HG03175 (cell line): ENCODE measurements around the gene IRGC.
"Not testable (repeated sequence)": the region's sequence is repeated elsewhere in the genome, so short reads cannot be mapped to it uniquely, and the experiment has no call there.

Experiments
- ATAC-seq: cut with Tn5 transposase; IDR thresholded peaks from one replicate; pipeline ENCODE4 v1.9.1; 2021; ENCODE audit warnings: mild to moderate bottlenecking, moderate library complexity; ENCODE audit not compliant: unreplicated experiment

IRGC gene, protein sequence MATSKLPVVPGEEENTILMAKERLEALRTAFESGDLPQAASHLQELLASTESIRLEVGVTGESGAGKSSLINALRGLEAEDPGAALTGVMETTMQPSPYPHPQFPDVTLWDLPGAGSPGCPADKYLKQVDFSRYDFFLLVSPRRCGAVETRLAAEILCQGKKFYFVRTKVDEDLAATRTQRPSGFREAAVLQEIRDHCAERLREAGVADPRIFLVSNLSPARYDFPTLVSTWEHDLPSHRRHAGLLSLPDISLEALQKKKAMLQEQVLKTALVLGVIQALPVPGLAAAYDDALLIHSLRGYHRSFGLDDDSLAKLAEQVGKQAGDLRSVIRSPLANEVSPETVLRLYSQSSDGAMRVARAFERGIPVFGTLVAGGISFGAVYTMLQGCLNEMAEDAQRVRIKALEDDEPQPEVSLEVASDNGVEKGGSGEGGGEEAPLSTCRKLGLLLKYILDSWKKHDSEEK

DNA sequence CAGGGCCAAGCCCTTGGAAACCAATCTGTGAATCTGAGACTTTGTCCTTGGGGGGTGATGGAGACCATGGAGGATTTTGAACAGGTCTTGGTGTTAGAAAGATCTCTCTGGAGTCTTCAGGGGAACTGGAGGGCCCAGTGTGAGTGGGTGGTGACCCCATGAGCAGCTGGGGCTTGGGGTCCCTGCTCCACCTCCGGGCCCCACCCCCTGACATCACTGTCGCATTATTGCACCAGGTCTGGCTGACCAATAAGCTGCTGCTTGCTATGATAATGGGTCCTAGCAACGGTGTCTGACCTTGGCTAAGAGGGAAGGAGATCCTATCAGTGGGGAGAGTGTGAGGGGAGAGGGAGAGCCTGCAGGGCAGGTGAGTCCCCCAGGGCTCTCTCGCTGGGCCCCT, at the start of gene IRGC:
IRGC (plus strand) TSS at position 301 of the 400 bp plus-strand sequence. CDS start 2,483 bp downstream, outside the sequence.
- ATAC-seq = no peak

DNA sequence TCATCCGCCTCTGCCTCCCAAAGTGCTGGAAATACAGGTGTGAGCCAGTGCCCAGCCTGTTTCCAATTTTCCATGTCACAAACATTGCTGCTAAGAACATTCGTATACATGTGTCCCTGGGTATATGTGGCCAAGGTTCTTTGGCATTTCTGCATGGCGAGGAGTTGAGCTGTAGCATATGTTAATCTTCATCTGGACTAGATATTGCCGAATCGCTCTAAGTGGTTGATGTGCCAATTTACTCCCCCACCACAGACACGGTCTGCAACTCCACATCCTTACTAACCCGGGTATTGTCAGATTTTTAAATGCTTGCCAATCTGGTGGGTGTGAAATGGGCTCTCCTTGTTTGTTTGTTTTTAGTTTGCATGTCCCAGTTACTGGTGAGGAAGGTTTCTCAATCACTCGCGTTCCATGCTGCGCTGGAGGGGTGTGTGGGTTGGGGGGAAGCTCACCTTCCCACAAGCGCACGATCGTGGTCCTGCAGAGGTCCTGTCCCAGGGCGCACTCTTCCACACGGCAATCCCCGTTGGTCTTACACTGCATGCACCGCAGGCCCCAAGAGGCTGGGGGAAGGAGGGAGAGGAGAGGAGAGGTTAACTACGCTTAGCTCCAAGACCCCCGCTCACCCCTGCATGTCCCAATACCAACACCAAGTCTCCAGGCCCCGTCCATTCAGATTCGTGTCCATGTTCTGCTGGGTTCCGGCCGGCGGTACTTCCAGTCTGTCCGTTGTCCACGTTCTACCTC, 48.6 kb upstream of the IRGC start:
- ATAC-seq = no peak

DNA sequence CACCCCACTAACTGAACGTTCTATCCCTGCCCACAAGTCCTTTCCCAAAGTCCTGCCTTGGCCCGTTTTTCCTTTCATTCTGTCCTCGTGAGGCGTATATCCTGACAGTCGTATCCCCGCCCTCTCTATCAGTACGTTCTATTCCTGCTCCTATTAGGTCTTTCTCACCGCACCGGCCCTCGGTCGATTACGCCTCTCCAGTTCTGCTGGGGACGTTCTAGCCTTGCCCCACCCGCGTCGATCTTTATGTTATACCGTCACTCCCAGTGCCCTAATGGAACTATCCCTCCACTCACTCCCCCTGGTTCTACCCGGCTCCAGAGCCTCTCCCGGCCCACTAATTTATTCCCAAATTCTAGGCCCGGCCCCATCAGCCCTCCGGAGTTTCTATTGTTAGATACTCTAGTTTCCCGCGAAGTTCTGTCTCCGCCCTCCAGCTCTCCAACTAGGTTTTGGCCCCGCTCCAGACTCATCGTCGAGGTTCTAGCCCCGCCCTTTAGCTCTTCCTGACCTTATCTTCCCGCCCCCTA, 47.9 kb upstream of the IRGC start:
- no peak for ATAC-seq

DNA sequence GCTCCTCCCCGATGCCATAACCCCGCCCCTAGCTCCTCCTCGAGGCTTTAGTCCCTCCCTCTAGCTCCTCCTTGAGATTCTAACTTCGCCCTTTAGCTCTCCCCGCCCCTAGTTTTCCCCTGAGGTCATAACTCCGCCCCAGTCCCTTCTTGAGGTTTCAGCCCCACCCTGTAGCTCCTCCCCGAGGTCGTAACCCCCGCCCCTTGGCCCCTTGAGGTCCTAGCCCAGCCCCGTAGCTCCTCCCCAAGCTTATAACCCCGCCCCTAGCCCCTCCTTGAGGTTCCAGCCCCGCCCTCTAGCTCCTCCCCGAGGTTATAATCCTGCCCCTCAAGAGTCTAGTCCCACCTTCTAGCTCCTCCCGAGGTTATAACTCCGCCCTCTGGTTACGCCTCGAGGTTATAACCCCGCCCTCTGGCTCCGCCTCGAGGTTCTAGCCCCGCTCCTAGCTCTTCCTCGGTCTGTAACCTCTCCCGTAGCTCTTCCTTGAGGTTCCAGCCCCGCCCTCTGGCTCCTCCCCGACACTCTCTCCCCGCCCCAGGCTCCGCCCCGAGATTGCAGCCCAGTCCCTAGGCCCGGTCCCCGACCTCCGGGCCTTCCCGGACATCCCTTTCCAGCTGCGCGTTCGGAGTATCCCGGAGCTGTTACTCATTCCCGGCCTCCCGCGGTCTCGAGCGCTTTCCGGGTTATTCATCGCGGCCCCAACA, 47.3 kb upstream of the IRGC start:
- peak; percentile 86 for ATAC-seq

DNA sequence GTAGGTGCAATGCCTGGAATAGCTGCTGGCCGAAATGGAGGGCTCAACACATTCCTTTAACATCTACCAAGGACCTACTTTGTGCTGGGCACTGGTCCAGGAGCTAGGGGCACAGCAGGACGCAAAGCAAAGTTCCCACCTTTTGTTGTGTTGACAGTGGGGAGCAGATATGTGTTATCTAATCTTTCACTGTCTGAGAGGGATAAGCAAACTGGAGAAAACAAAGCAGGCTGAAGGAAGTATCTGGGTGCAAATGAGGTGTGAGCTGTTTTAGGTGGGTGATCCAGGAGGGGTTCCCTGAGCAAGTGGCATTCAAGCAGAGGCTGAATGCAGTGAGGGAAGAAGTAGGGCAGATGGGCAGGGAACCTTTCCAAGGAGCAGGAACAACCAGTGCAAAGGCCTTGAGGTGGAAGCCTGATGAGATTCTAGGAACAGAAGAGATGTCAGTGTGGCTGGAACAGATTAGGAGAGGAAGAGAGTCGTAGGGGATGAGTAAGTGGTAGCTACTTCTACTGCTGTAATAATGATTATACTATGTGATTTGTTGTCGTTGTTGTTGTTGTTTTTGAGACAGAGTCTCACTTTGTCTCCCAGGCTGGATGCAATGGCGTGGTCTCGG, 43.7 kb upstream of the IRGC start:
- ATAC-seq = no peak

DNA sequence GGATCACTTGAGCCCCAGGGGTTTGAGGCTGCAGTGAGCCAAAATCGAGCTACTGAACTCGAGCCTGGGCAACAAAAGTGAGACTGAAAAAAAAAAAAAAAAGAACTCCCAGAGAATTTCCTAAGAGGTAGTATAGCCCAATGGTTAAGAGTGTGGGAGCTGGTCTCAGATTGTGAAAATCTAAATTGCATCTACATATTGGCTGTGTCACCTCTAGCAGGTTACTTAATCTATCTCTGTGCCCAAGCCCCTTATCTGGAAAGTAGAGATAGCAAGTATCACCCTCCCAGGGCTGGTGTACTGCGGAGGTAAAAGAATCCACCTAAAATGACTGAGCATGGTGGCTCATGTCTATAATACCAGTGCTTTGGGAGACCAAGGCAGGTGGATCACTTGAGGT, 42.2 kb upstream of the IRGC start:
- ATAC-seq = no peak

DNA sequence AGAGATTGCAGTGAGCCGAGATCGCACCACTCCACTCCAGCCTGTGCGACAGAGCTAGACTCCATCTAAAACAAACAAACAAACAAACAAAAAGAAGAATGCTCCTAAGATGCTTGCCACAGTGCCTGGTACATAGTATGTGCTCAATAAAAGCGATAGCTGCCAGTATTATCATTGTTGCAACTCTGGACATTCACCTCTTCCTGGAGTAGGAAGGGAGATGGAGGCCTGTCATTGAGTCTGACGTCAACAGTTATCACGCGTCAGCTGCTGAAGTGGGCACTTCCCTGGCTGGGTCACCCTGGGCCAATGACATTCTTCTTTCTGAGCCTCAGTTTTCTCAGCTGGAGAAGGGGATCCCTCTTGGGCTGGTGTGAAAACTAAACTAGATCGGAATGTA, 41.7 kb upstream of the IRGC start:
- no peak for ATAC-seq

DNA sequence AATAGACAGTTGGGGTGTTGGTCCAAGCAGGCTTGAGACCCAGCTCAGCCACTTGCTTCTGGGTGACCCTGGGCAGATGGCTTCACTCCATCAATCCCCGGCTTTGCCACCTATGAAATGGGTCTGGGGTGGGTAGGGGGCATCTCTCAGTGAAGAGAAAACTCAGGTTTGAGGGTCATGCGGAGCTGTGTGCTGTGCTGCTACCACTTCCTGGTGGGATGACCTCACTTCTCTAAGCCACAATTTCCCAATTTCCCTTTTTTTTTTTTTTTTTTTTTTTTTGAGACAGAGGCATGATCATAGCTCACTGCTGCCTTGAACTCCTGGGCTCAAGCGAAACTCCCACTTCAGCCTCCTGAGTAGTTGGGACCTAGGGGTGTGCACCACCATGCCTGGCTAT, 41.3 kb upstream of the IRGC start:
- ATAC-seq = no peak

DNA sequence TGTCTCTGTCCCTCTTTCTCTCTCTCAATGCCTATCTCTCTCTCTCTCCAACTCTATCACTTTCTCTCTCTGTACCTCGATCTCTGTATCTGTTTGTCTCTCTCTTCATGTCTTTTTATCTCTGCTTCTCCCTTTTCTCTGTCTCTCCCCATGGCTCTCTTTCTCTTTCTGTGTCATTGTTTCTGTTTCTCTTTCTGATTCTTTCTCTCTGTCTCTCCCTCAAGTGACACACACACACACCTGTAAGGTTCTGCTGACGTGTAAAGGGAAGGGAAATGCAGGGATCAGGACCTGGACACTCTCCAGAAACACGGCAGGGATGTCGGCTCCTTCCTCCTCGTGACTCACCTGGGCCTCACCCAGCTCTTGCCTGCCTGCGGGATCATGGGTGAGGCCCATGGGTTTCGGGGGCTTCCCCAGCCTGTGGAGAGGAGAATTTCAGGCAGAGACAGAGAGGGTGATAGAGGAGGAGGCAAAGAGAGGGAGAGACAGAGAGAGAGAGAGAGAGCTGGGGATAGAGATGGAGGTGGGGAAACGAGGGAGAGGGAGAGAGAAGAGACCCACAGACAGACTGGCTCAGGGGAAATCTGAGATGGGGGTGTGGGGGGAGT, 40.5 kb upstream of the IRGC start:
- ATAC-seq = no peak

DNA sequence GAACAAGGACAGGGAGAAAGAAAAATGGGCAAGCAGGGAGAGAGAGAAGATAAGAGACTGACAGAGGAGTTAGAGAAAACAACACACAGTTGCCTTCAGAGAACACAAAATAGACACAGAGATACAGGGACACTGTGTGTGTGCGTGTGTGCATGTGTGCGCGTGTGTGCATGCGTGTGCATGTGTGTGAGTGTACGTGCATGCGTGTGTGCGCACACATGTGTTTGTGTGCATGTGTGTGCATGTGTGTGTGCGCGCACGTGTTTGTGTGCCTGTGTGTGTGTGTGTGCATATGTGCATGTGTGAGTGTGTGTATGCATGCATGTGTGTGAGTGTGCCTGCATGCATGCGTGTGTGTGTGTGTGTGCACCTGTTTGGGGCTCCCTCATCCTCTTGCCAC, 40.0 kb upstream of the IRGC start:
- ATAC-seq = no peak

DNA sequence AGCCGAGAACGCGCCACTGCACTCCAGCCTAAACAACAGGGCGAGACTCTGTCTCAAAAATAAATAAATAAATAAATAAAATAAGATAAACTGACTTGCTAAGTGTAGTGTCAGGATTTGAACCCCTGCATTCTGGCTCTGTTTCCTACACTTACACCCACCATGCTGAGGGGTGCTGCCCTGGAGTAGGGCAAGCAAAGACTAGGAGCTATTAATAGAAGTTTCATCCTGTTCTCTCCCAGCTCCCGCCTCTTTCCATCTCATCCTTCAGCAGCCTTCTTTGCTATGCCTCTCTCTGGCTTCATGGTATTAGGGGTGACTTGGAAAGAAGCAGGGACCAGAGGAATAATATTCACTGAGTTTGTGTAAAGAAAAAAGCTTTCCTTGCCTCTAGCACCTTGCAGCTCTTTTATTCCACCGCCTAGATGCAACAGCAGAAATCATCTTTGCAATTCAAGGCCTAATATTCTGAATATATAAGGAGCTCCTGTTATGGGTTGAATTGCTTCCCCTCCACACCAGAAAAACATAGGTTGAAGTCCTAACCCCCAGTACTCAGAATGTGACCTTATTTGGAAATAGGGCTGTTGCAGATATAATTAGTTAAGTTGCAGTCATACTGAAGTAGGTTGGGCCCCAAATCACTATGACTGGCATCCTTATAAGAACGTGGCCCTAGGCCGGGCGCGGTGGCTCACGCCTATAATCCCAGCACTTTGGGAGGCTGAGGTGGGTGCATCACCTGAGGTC, 37.2 kb upstream of the IRGC start:
- no peak for ATAC-seq

DNA sequence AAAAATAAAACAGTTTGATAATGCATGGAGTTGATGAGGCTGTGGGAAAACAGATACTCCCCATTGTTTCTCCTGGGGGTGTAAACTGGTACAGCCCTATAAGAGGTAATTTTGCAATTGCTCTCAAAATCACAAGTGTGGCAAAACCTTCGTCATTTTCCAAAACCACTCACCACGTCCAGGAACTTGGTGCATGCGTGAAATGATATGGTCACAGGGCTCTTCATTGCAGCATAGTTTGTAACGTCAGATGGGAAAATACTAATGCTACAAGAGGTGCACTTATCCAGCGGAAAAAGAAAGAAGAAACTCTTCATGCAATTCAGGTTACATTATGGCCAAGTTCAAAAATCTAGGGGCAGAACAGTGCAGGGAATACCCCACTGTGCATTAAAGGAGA, 34.1 kb upstream of the IRGC start:
- no peak for ATAC-seq

DNA sequence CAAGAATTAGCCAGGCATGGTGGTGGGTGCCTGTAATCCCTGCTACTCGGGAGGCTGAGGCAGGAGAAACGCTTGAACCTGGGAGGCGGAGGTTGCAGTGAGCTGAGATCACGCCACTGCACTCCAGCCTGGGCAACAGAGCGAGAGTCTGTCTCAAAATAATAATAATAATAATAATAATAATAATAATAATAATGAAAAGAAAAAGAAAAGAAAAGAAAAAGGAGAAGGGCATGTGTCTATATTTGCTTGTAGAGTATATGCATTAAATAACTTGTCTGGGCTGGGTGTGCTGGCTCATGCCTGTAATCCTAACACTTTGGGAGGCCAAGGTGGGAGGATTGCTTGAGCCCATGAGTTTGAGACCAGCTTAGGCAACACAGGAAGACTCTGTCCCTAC, 33.6 kb upstream of the IRGC start:
- not testable (repeated sequence) for ATAC-seq

DNA sequence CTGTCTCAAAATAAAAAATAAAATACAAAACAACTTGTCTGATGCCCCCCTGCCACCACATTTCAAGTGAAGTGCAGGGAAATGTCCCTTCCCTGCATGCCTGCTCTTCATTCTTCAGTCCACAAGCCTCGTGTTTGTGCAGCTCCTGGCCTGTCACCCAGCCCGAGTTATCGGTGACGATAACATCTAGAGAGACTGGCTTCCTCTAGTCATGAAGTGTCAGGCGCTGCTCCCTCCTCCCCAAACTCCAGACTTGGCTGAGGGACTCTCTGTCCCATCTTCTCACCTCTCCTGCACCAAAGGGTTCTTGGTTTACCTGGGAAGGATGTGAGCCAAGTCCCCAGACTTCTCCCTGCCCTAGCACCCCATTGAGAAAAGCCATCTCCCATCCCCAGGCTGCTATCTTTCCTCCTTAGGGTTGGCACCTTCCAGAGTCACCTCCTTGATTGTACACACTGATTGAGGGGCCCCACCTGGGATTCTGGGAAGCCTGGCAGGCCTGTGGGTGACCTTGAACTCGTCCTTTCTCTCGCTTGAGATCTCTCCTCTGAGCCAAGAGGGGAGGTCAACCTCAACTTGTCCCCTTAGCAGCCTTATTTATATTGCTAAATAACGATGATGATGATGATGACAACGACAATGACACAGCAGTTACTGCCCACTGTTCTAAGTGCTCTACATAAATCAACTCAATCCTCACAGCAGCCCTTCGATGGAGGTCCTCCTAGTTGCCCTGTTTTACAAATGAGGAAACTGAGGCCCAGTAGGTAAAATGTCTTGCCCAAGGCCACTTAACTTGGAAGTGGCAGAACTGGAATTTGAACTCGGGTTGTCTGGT, 32.8 kb upstream of the IRGC start:
- ATAC-seq = no peak

DNA sequence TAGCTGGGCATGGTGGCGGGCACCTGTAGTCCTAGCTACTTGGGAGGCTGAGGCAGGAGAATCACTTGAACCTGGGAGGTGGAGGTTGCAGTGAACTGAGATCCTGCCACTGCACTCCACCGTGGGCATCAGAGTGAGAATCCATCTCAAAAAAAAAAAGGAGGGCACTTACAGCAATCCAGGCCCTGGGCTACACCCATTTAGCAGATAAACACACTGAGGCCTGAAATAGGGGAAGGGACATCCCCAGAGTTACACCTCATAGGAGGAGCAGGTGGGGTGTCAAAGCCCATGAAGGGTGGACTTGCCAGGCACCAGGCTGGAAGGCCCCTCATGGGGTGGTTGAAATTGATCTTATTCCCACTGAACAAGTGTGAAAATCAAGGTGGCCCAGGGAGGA, 32.0 kb upstream of the IRGC start:
- no peak for ATAC-seq

DNA sequence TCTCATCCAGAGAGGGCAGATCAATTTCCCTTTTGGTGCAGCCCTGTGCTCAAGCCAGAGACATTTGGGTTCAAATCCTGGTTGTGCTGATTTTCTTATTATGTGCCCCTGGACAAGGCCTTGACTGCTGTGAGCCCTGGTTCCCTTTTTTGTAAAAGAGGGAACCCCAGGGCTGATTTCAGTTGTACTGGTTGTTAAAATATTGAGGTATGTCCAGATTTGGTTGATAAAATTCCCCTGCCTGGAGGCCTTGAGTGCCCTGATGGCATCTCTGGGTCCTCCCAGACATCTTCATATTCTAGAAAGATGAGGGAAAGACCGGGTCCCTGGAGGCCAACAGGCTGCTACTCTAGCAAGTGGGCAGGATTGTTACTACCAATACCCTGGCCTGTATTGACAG, 31.6 kb upstream of the IRGC start:
- no peak for ATAC-seq

DNA sequence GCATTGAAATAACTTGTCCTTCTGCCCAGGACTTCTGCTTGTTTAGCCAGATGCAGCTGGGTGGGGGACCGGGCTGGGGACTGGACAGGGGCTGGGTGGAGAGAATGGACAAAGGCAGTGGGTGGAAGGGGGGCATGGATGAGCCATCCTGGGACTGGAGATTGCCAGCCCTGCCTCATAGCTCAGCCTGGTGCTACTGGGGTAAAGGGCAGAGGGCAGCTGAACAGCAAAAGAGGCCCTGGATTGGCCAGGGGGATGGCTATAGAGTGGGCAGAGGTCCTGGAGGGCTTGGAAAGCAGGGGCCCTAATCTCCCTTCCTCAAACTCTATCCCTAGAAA, 28.2 kb upstream of the IRGC start:
- ATAC-seq = no peak

DNA sequence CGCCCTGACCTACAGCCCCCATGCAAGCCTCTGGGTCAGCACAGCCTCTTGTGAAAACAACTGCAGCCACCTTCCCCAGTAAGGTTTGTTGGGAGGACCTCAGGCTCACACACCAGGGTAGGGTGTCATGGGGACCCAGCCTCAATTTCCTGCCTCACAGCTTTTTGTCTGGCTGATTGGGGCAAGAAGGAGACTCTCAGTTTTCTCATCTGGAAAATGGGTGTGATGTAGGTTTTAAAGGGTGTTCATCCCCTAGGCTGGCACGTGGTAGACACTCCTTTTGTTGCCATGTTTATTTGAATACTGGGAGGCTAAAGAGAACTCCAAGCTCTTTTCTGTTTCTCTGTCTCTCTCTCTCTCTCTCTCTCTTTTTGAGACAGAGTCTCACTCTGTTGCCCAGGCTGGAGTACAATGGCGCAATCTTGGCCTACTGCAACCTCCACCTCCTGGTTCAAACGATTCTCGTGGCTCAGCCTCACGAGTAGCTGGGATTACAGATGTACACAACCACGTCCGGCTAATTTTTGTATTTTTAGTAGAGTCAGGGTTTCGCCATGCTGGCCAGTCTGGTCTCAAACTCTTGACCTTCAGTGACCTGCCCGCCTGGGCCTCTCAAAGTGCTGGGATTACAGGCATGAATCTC, 27.7 kb upstream of the IRGC start:
- ATAC-seq = no peak

DNA sequence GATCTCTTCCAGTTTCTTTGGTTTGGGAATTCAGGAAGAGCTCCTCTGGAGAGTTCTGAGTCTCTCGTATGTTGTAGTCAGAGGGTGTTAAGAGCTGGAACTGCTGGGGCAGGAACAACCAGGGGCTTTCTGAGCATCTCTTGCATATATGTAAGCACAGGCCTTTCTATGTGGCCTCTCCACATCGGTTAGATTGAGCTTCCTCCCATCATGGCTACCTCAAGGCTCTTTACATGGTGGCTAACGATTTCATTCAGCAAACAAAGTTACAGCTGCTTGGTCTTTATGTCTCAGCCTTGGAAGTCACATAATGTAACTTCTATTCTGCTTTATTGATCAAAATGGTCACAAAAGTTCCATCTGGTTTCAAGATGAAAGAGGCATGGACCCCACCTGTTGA, 25.4 kb upstream of the IRGC start:
- ATAC-seq = no peak
